ENCODE measurements around the gene MSI2. TPM values are rescaled to one million over a fixed set of nuclear protein-coding genes. Genes with fewer than 3 reads are reported as not detected.

Gene MSI2
- total and polyA plus RNA-seq, 2 experiments from 2014 or later = 18.9 to 41.8 TPM

DNA sequence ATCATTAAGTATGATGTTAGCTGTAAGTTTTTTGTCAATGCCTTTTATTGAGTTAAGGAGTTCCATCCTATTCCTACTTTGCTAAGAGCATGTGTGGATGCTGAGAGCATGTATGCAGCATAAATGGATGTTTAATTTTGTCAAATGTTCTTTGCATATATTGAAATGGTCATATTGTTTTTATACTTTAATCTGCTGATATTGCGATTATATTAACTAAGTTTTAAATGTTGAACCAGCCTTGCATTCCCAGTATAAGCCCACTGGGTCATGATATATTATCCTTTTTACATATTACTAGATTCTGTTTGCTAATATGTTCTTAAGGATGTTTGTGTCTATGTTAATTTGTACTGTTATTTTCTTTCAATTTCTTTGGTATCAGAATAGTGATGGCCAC is 435.6 kb downstream of the MSI2 start:
- H3K4me3 Mint-ChIP-seq = no peak overlapping the region
- H4K20me1 ChIP-seq (replicated peaks; ENCODE audit: insufficient read depth) = no peaks in the 10 kb centered on the region
- TF ChIP-seq ETS1 (IDR thresholded peaks at IDR 0.05) = no peak
- TF ChIP-seq CREB1 (CRISPR knock-in tag; IDR thresholded peaks at IDR 0.05; ENCODE audit: low read depth) = no peak
- TF ChIP-seq EZH2 (IDR thresholded peaks at IDR 0.05; ENCODE audit: low read depth, unreplicated experiment) = no peak
- TF ChIP-seq POLR2AphosphoS5 (IDR thresholded peaks at IDR 0.05; ENCODE audit: low read depth) = no peak
- TF ChIP-seq STAT1 (IDR thresholded peaks at IDR 0.05; ENCODE audit: unreplicated experiment) = no peak
- no peak for TF ChIP-seq NANOG (IDR thresholded peaks at IDR 0.05; ENCODE audit: borderline replicate concordance)
- TF ChIP-seq, protein P1, sequence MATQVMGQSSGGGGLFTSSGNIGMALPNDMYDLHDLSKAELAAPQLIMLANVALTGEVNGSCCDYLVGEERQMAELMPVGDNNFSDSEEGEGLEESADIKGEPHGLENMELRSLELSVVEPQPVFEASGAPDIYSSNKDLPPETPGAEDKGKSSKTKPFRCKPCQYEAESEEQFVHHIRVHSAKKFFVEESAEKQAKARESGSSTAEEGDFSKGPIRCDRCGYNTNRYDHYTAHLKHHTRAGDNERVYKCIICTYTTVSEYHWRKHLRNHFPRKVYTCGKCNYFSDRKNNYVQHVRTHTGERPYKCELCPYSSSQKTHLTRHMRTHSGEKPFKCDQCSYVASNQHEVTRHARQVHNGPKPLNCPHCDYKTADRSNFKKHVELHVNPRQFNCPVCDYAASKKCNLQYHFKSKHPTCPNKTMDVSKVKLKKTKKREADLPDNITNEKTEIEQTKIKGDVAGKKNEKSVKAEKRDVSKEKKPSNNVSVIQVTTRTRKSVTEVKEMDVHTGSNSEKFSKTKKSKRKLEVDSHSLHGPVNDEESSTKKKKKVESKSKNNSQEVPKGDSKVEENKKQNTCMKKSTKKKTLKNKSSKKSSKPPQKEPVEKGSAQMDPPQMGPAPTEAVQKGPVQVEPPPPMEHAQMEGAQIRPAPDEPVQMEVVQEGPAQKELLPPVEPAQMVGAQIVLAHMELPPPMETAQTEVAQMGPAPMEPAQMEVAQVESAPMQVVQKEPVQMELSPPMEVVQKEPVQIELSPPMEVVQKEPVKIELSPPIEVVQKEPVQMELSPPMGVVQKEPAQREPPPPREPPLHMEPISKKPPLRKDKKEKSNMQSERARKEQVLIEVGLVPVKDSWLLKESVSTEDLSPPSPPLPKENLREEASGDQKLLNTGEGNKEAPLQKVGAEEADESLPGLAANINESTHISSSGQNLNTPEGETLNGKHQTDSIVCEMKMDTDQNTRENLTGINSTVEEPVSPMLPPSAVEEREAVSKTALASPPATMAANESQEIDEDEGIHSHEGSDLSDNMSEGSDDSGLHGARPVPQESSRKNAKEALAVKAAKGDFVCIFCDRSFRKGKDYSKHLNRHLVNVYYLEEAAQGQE (IDR thresholded peaks at IDR 0.05; ENCODE audit: unreplicated experiment) = no peak
- no peaks in the 10 kb centered on the region for H3K27me3 Mint-ChIP-seq (ENCODE audit: insufficient read depth, low read depth, poor library complexity)
- no peaks in the 10 kb centered on the region for H3K27me3 ChIP-seq (ENCODE audit: insufficient read depth)
- no peak overlapping the region for H3K27ac Mint-ChIP-seq
- H3K4me2 ChIP-seq = no peak overlapping the region
- no peaks in the 10 kb centered on the region for H3K36me3 ChIP-seq (ENCODE audit: insufficient read depth)
- H3F3A ChIP-seq (replicated peaks; ENCODE audit: low read depth) = no peaks in the 10 kb centered on the region
- DNase-seq (ENCODE audit: low spot score) (no peak), ATAC-seq (no peak)
- peaks cover 8% of the 10 kb centered on the region; the same call in 2 of the 3 replicates for H3K4me1 Mint-ChIP-seq
- H3K4me1 ChIP-seq (ENCODE audit: insufficient read depth) = peaks cover 4% of the 10 kb centered on the region; the same call in 1 of the 2 replicates
- H3K27ac ChIP-seq (ENCODE audit: low read depth) = no peak overlapping the region
- peaks cover 2% of the 10 kb centered on the region; the same call in 1 of the 3 replicates for H3K36me3 Mint-ChIP-seq (ENCODE audit: low read depth)
- no peak overlapping the region for H2AFZ ChIP-seq
- no peak overlapping the region for H3K4me3 ChIP-seq
- H3K9me2 ChIP-seq (ENCODE audit: insufficient read depth) = peaks cover 10% of the 10 kb centered on the region; the same call in 1 of the 2 replicates
- peaks cover 5% of the 10 kb centered on the region; the same call in 2 of the 3 replicates for H3K9me3 Mint-ChIP-seq
- H3K79me2 ChIP-seq (replicated peaks; ENCODE audit: insufficient read depth) = no peaks in the 10 kb centered on the region

DNA sequence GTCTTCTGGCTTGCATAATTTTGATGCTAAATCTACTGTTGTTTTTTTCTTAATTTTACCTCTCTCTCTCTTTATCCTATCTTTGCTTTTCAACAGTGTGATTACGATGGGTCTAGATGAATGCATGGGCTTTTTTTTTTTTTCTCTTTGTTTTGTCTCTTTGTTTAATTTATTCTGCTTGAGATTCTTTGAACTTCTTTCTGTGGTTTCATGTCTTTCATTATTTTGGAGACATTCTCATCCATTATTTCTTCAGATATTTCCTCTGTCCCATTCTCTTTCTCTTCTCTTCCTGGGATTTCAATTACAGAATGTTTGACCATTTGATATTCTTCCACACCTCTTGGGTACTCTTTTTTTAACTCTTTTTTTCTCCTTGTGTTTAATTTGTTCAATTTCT is 436.4 kb downstream of the MSI2 start:
- Histone ChIP-seq H3K36me3 (ENCODE audit: insufficient read depth) (no peaks in the 10 kb centered on the region), H3K9me2 (ENCODE audit: insufficient read depth) (peaks cover 10% of the 10 kb centered on the region; the same call in 1 of the 2 replicates), H3F3A (replicated peaks; ENCODE audit: low read depth) (no peaks in the 10 kb centered on the region), H2AFZ (no peak overlapping the region), H4K20me1 (replicated peaks; ENCODE audit: insufficient read depth) (no peaks in the 10 kb centered on the region), H3K4me2 (peak overlapping the region; percentile 10; the same call in 1 of the 2 replicates), H3K27ac (ENCODE audit: low read depth) (no peak overlapping the region), H3K4me3 (no peak overlapping the region), H3K4me1 (ENCODE audit: insufficient read depth) (peaks cover 4% of the 10 kb centered on the region; the same call in 1 of the 2 replicates), H3K27me3 (ENCODE audit: insufficient read depth) (no peaks in the 10 kb centered on the region), H3K79me2 (replicated peaks; ENCODE audit: insufficient read depth) (no peaks in the 10 kb centered on the region)
- no peak overlapping the region for H3K4me3 Mint-ChIP-seq
- no peak for DNase-seq (ENCODE audit: low spot score)
- H3K27me3 Mint-ChIP-seq (ENCODE audit: insufficient read depth, low read depth, poor library complexity) = no peaks in the 10 kb centered on the region
- H3K4me1 Mint-ChIP-seq = peaks cover 8% of the 10 kb centered on the region; the same call in 2 of the 3 replicates
- H3K9me3 Mint-ChIP-seq = peaks cover 5% of the 10 kb centered on the region; the same call in 2 of the 3 replicates
- ATAC-seq = no peak
- H3K27ac Mint-ChIP-seq = no peak overlapping the region
- H3K36me3 Mint-ChIP-seq (ENCODE audit: low read depth) = peaks cover 2% of the 10 kb centered on the region; the same call in 1 of the 3 replicates
- TF ChIP-seq JUNB (IDR thresholded peaks at IDR 0.05; ENCODE audit: unreplicated experiment) (no peak), NANOG (IDR thresholded peaks at IDR 0.05; ENCODE audit: borderline replicate concordance) (no peak), POLR2AphosphoS5 (IDR thresholded peaks at IDR 0.05; ENCODE audit: low read depth) (no peak), EZH2phosphoT487 (IDR thresholded peaks at IDR 0.05; ENCODE audit: unreplicated experiment) (no peak), ETS1 (IDR thresholded peaks at IDR 0.05) (no peak), ZNF114 (CRISPR knock-in tag; IDR thresholded peaks at IDR 0.05) (no peak), ZNF331 (CRISPR knock-in tag; IDR thresholded peaks at IDR 0.05; ENCODE audit: low read depth) (no peak), STAT1 (IDR thresholded peaks at IDR 0.05; ENCODE audit: unreplicated experiment) (no peak), EZH2 (IDR thresholded peaks at IDR 0.05; ENCODE audit: low read depth, unreplicated experiment) (no peak)
- TF ChIP-seq, protein P2, sequence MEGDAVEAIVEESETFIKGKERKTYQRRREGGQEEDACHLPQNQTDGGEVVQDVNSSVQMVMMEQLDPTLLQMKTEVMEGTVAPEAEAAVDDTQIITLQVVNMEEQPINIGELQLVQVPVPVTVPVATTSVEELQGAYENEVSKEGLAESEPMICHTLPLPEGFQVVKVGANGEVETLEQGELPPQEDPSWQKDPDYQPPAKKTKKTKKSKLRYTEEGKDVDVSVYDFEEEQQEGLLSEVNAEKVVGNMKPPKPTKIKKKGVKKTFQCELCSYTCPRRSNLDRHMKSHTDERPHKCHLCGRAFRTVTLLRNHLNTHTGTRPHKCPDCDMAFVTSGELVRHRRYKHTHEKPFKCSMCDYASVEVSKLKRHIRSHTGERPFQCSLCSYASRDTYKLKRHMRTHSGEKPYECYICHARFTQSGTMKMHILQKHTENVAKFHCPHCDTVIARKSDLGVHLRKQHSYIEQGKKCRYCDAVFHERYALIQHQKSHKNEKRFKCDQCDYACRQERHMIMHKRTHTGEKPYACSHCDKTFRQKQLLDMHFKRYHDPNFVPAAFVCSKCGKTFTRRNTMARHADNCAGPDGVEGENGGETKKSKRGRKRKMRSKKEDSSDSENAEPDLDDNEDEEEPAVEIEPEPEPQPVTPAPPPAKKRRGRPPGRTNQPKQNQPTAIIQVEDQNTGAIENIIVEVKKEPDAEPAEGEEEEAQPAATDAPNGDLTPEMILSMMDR (conservative IDR thresholded peaks at IDR 0.05; ENCODE audit: low read depth in 2 of 2) = no peak
- TF ChIP-seq, protein P1 (IDR thresholded peaks at IDR 0.05; ENCODE audit: unreplicated experiment) = no peak

All from GM23338 (cell line).